Natural killer cell (primary cell): Measurements from ENCODE around the gene SOX11. TPM values are rescaled to one million over a fixed set of nuclear protein-coding genes. Genes with fewer than 3 reads are reported as not detected.

ENCODE experiments used
- ATAC-seq, 3 donors: fragments of 150-1000 bp in 2 of 3; fragments of 200-7000 bp in 1 of 3; cut with Tn5 transposase; 1 replicate in 1 of 3; 2 replicates in 2 of 3; pipeline ENCODE4 v1.10.0; 2021; ENCODE audit warnings: mild to moderate bottlenecking in 2 of 3, moderate library complexity in 2 of 3
- DNase-seq, 2 donors: peaks; one replicate each; pipeline versions ENCODE4 v3.0.0 to v3.0.0-alpha.2; 2013 to 2021; ENCODE audit warnings: mixed read lengths in 1 of 2
- H3K27ac ChIP-seq: one replicate; pipeline ENCODE4 v1.5.1; 2013; ENCODE audit warnings: mild to moderate bottlenecking, low read length
- H3K27me3 ChIP-seq: one replicate; pipeline ENCODE4 v1.6.1; 2013; ENCODE audit warnings: low read length; ENCODE audit not compliant: control insufficient read depth, insufficient read depth
- H3K36me3 ChIP-seq: one replicate; pipeline ENCODE4 v1.6.1; 2013; ENCODE audit warnings: low read length; ENCODE audit not compliant: control insufficient read depth, insufficient read depth
- H3K4me1 ChIP-seq: one replicate; pipeline ENCODE4 v1.6.1; 2013; ENCODE audit warnings: low read length; ENCODE audit not compliant: control insufficient read depth, insufficient read depth
- H3K4me3 ChIP-seq: one replicate; pipeline ENCODE4 v1.5.1; 2013; ENCODE audit warnings: low read length
- H3K9me3 ChIP-seq: one replicate; pipeline ENCODE4 v1.6.1; 2013; ENCODE audit warnings: low read length; ENCODE audit not compliant: control insufficient read depth, insufficient read depth
- H3K27ac Mint-ChIP-seq, 2 donors: one replicate each; pipeline ENCODE4 v1.8.0; 2022; ENCODE audit warnings: mild to moderate bottlenecking in 2 of 2, mixed read lengths in 2 of 2, moderate library complexity in 1 of 2
- H3K27me3 Mint-ChIP-seq, 2 donors: one replicate each; pipeline ENCODE4 v1.8.0; 2022; ENCODE audit warnings: low read depth in 2 of 2, mixed read lengths in 2 of 2
- H3K36me3 Mint-ChIP-seq: one replicate; pipeline ENCODE4 v1.8.0; 2022; ENCODE audit warnings: mixed read lengths
- H3K4me1 Mint-ChIP-seq, 2 donors: one replicate each; pipeline ENCODE4 v1.8.0; 2022; ENCODE audit warnings: mixed read lengths in 2 of 2
- H3K4me3 Mint-ChIP-seq: one replicate; pipeline ENCODE4 v1.8.0; 2022; ENCODE audit warnings: mild to moderate bottlenecking, moderate library complexity, mixed read lengths
- H3K9me3 Mint-ChIP-seq, 2 donors: one replicate each; pipeline ENCODE4 v1.8.0; 2022; ENCODE audit warnings: mixed read lengths in 2 of 2
- CTCF ChIP-seq: fragments of 200-600 bp; IDR thresholded peaks from one replicate; pipeline ENCODE4 v1.8.0; 2022; ENCODE audit warnings: antibody characterized with exemption
- WGBS: methylation state at CpG from one replicate; pipeline ENCODE4 v1.1.7; 2013; ENCODE audit warnings: missing lambda C conversion rate; ENCODE audit not compliant: insufficient coverage; 5-methylcytosine and 5-hydroxymethylcytosine counted together
- intact Hi-C: fragments of 100-400 bp; cut with micrococcal nuclease; formaldehyde crosslinking; loops from one replicate; pipeline ENCODE4 v1.14.2; 2022
- total RNA-seq, 4 donors: library from RNA; stranded (reverse); fragments of 120-200 nt in 1 of 4; gene quantifications; one replicate each; pipeline versions ENCODE4 v1.2.3 to v1.2.4, GENCODE V29; 2013 to 2022

The SOX11 gene
- total RNA-seq, 3 donors from 2014 or later (not counting 1 experiment from before 2014, with no cell fraction given) = not detected

- peaks cover 6% of the 10 kb centered on the region for H3K36me3 Mint-ChIP-seq
- WGBS = 86% methylated on average over 56 of the region's 56 CpGs
- no peak overlapping the region for H3K4me3 ChIP-seq
- TF ChIP-seq CTCF = no peak
- intact Hi-C loops = no loop called here
- H3K36me3 ChIP-seq = no peaks in the 10 kb centered on the region
- no peak for DNase-seq
- H3K27me3 Mint-ChIP-seq = no peaks in the 10 kb centered on the region
- H3K27ac ChIP-seq = no peak overlapping the region
- H3K4me1 ChIP-seq = no peaks in the 10 kb centered on the region
- no peaks in the 10 kb centered on the region for H3K9me3 ChIP-seq
- no peak for ATAC-seq
- no peak overlapping the region for H3K27ac Mint-ChIP-seq
- H3K27me3 ChIP-seq = no peaks in the 10 kb centered on the region
- H3K4me1 Mint-ChIP-seq = no peaks in the 10 kb centered on the region
- no peak overlapping the region for H3K4me3 Mint-ChIP-seq
- H3K9me3 Mint-ChIP-seq = peaks cover 3 to 4% of the 10 kb centered on the region in 2 donors
These were observed 14.7 kb downstream of the SOX11 start for GRCh38 chr2:5706717-5707455.

DNA sequence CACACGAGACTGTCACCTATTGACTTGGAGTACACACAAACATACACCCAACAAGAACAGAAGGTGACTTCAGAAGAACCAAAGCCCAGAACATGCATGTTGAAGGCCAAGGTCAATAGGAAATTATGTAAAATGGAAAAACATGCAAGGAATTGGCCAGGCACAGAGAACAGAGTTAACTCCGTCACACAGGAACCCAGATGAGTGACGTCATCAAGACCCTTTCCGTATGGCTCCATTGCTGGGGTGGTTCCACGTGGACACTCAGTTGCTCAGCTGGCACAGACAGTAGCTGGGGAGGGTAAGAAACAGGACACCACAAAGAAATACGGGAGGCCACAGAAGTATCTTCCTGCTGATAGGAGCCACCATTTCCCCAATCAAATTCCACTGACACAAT, 18.4 kb downstream of the SOX11 start:
- H3K27ac Mint-ChIP-seq = no peak overlapping the region
- intact Hi-C loops = no loop called here
- peaks cover 2 to 3% of the 10 kb centered on the region in 2 donors for H3K9me3 Mint-ChIP-seq
- ATAC-seq (no peak), DNase-seq (no peak)
- no peaks in the 10 kb centered on the region for H3K4me1 Mint-ChIP-seq
- H3K27me3 Mint-ChIP-seq = no peaks in the 10 kb centered on the region
- no peaks in the 10 kb centered on the region for H3K36me3 Mint-ChIP-seq
- Histone ChIP-seq H3K4me1 (no peaks in the 10 kb centered on the region), H3K36me3 (no peaks in the 10 kb centered on the region), H3K4me3 (no peak overlapping the region), H3K27ac (no peak overlapping the region), H3K27me3 (no peaks in the 10 kb centered on the region), H3K9me3 (no peaks in the 10 kb centered on the region)
- no peak for TF ChIP-seq CTCF
- WGBS = 76% methylated on average over 6 of the region's 6 CpGs
- H3K4me3 Mint-ChIP-seq = no peak overlapping the region

DNA sequence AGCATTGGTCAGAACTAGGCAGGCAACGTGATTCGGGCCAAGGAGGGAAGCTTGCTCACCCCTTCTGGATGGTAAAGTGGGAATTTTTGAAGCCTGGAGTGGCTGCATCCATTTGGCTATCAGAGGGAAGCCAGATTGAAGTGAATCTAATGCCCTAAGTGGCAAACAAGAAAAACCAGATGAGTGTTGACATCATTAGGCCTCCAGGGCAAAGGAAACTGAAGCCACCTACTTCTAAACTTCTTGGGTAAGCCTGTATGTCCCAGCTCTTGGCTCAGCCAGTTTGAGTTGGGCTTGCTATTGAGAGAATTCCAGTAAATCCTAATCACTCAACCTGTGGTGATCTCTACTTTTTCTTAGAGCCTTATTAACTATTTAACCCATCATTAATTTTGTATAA, 20.9 kb downstream of the SOX11 start:
- Histone ChIP-seq H3K27ac (no peak overlapping the region), H3K27me3 (no peaks in the 10 kb centered on the region), H3K4me3 (no peak overlapping the region), H3K36me3 (no peaks in the 10 kb centered on the region), H3K9me3 (no peaks in the 10 kb centered on the region), H3K4me1 (no peaks in the 10 kb centered on the region)
- intact Hi-C loops = no loop called here
- no peaks in the 10 kb centered on the region for H3K4me1 Mint-ChIP-seq
- DNase-seq (no peak), ATAC-seq (no peak)
- WGBS = 39% methylated on average over 2 of the region's 2 CpGs
- no peaks in the 10 kb centered on the region for H3K27me3 Mint-ChIP-seq
- peaks cover 2 to 3% of the 10 kb centered on the region in 2 donors for H3K9me3 Mint-ChIP-seq
- no peak overlapping the region for H3K4me3 Mint-ChIP-seq
- H3K27ac Mint-ChIP-seq = no peak overlapping the region
- TF ChIP-seq CTCF = no peak
- H3K36me3 Mint-ChIP-seq = no peaks in the 10 kb centered on the region
